ENCODE results near the gene KIF13A.

The KIF13A gene

DNA sequence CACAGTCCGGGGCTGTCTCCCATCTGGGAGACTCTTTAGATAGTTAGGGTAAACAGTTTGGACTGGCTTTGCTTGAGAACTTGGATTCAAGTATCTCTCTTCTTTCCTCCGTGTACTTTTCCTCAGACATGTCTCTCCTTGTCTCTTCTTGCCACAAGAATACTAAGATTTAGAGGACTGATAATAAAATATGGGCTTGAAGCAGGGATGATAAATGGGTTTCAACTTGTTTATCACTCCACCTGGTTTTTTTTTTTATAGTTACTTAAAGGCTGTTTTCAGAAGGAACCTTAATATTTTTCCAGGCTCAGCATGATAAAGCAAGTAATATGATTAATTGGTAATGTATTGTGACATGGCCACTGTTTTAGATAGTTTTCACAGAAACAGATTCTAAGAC, 40.9 kb upstream of the KIF13A start:
- no peaks in the 10 kb centered on the region for H3K9me3 Mint-ChIP-seq
- no peak overlapping the region for H3K27ac Mint-ChIP-seq
- H3K4me3 Mint-ChIP-seq, result no peak overlapping the region
- H3K27me3 Mint-ChIP-seq (ENCODE audit: low read depth), result no peaks in the 10 kb centered on the region
- TF ChIP-seq, protein P1, sequence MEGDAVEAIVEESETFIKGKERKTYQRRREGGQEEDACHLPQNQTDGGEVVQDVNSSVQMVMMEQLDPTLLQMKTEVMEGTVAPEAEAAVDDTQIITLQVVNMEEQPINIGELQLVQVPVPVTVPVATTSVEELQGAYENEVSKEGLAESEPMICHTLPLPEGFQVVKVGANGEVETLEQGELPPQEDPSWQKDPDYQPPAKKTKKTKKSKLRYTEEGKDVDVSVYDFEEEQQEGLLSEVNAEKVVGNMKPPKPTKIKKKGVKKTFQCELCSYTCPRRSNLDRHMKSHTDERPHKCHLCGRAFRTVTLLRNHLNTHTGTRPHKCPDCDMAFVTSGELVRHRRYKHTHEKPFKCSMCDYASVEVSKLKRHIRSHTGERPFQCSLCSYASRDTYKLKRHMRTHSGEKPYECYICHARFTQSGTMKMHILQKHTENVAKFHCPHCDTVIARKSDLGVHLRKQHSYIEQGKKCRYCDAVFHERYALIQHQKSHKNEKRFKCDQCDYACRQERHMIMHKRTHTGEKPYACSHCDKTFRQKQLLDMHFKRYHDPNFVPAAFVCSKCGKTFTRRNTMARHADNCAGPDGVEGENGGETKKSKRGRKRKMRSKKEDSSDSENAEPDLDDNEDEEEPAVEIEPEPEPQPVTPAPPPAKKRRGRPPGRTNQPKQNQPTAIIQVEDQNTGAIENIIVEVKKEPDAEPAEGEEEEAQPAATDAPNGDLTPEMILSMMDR (IDR thresholded peaks at IDR 0.05; ENCODE audit: unreplicated experiment in 3 of 3), result no peak
- H3K4me1 Mint-ChIP-seq, result peaks cover 6% of the 10 kb centered on the region
- H3K36me3 Mint-ChIP-seq (ENCODE audit: low read depth), result no peaks in the 10 kb centered on the region

DNA sequence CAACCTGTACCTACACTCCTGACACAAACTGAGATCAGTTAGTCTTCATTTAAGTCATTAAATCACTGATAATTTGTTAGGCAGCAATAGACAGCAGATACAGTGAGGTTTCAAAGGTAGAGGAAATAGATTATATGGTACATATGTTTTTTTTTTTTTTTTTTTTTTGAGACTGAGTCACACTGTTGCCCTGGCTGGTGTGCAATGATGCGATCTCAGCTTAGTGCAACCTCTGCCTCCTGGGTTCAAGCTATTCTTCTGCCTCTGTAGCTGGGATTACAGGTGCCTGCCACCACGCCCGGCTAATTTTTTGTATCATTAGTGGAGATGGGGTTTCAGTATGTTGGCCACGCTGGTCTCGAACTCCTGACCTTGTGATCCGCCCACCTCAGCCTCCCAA, 38.2 kb upstream of the KIF13A start:
- H3K9me3 Mint-ChIP-seq, result no peaks in the 10 kb centered on the region
- H3K4me3 Mint-ChIP-seq, result no peak overlapping the region
- H3K27ac Mint-ChIP-seq, result no peak overlapping the region
- no peaks in the 10 kb centered on the region for H3K27me3 Mint-ChIP-seq (ENCODE audit: low read depth)
- TF ChIP-seq, protein P1 (IDR thresholded peaks at IDR 0.05; ENCODE audit: unreplicated experiment in 3 of 3), result no peak
- no peaks in the 10 kb centered on the region for H3K36me3 Mint-ChIP-seq (ENCODE audit: low read depth)
- H3K4me1 Mint-ChIP-seq, result peaks cover 29% of the 10 kb centered on the region

DNA sequence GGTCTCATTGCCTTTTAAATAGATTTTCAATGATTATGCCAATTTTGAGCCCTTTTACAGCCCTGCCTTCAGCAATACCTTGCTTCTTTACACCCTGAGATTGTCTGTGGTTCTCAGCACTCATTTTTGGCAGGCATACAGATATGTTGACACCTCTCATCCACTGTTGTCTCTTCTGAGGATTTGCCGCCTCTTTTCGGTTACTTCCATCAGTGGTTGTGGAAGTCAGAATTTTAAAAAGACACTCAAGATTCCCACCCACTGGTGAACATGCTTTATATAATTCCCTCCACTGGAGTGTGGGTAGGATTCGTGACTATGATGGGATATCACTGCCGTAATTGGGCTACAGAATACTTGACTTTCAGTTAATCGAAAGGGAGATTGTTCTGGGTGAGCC, 37.4 kb upstream of the KIF13A start:
- H3K4me1 Mint-ChIP-seq, result peaks cover 31% of the 10 kb centered on the region
- no peaks in the 10 kb centered on the region for H3K27me3 Mint-ChIP-seq (ENCODE audit: low read depth)
- TF ChIP-seq, protein P1 (IDR thresholded peaks at IDR 0.05; ENCODE audit: unreplicated experiment in 3 of 3), result no peak
- no peak overlapping the region for H3K4me3 Mint-ChIP-seq
- H3K36me3 Mint-ChIP-seq (ENCODE audit: low read depth), result no peaks in the 10 kb centered on the region
- no peak overlapping the region for H3K27ac Mint-ChIP-seq
- H3K9me3 Mint-ChIP-seq, result no peaks in the 10 kb centered on the region

DNA sequence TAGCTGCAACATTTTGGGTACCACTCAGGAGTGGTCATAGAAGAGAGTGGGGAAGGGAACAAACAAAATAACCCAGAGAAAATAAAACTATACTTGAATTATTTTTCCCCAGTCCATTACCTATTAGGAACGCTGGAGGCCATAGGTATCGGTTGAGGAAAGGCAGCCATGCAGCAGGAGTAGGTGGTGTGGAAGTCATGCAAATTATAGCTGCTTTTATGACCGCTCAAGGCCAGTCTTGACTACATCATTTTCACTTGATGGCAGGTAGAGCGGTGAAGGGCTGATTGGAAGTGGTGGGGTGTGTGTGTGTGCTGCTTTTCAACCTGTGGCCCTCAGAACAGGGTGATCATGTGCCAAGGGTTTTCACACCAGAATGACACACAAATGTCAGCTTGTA, 36.5 kb upstream of the KIF13A start:
- TF ChIP-seq, protein P1 (IDR thresholded peaks at IDR 0.05; ENCODE audit: unreplicated experiment in 3 of 3), result no peak
- H3K36me3 Mint-ChIP-seq (ENCODE audit: low read depth), result no peaks in the 10 kb centered on the region
- peaks cover 31% of the 10 kb centered on the region for H3K4me1 Mint-ChIP-seq
- H3K9me3 Mint-ChIP-seq, result no peaks in the 10 kb centered on the region
- no peaks in the 10 kb centered on the region for H3K27me3 Mint-ChIP-seq (ENCODE audit: low read depth)
- H3K27ac Mint-ChIP-seq, result peak overlapping the region; percentile 80 to 94 (median 84)
- no peak overlapping the region for H3K4me3 Mint-ChIP-seq

DNA sequence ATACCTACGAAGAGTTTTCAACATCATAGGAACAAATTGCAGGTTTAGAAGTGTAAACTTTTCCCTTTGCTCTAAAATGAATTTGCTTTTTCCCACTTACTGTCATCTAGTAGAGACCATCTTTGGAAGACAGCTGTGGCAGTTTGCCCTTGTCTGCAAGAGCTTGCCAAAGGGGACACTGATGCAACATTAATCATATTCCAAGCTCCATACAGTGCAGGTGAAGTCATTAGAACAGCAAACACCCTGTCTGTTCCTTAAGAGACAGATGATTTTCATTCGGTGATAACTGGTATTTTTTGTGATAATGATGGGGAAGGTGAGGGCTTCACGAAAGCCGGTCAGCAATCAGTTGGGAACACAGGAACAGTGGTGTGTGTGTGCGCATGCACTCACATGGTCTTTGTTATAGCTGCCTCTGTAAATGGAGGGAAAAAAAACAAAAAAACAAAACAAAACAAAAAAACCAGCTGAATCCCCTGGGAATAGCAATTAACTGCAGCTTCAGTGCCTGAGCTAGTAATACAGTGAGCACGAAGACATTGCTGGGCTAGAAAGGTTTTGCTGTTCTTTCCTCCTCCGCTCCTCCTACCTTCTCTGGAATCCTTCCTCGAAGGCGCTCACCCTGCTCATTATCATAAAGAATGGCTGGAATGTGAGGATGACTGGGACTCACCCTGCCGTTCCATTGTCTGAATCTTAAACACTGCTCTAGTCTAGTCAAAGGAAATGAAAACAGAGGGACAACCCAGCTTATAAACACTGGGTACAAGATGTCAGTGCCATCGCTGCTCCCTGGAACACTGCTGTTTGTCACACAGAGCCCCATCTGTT, 35.2 kb upstream of the KIF13A start:
- H3K9me3 Mint-ChIP-seq, result no peaks in the 10 kb centered on the region
- no peaks in the 10 kb centered on the region for H3K27me3 Mint-ChIP-seq (ENCODE audit: low read depth)
- H3K27ac Mint-ChIP-seq, result peak overlapping the region; percentile 80 to 94 (median 84)
- H3K4me1 Mint-ChIP-seq, result peaks cover 31% of the 10 kb centered on the region
- TF ChIP-seq, protein P1 (IDR thresholded peaks at IDR 0.05; ENCODE audit: unreplicated experiment in 3 of 3), result no peak
- H3K36me3 Mint-ChIP-seq (ENCODE audit: low read depth), result no peaks in the 10 kb centered on the region
- H3K4me3 Mint-ChIP-seq, result peak overlapping the region in 2 of 3 experiments; percentile 15 to 49

All from nephron (organoid).